Spleen (tissue), 7 donors: ENCODE data around the gene OTOS.

ENCODE experiments used
- POLR2A ChIP-seq, 3 donors: fragments of 450-650 bp; IDR thresholded peaks; one replicate each; pipeline ENCODE4 v1.5.1; 2017; ENCODE audit warnings: antibody characterized with exemption in 3 of 3, mild to moderate bottlenecking in 1 of 3
- POLR2AphosphoS5 ChIP-seq, 3 donors: sonication (generic); formaldehyde crosslinking; IDR thresholded peaks; one replicate each; pipeline ENCODE4 v1.5.1; 2017; ENCODE audit warnings: antibody characterized with exemption in 3 of 3
- TF ChIP-seq, protein P1 (sequence below), 11 experiments: fragments of 200-600 bp in 7 of 11; fragments of 450-650 bp in 4 of 11; sonication (generic) in 4 of 11; IDR thresholded peaks in 8 of 11; conservative IDR thresholded peaks in 3 of 11; 1 replicate in 7 of 11; 2 replicates in 4 of 11; pipeline versions ENCODE4 v1.4.0 to v1.8.0; 2016 to 2021; ENCODE audit warnings: antibody characterized with exemption in 11 of 11, inconsistent platforms in 4 of 11, mild to moderate bottlenecking in 1 of 11
- donor health status: DM: no; HTN: no; CAD: no; lungs with moderate emphysema.
- donor health status: DM: no; HTN: no; CAD: no.
- donor health status: DM: no; HTN: no; CAD: no.

DNA sequence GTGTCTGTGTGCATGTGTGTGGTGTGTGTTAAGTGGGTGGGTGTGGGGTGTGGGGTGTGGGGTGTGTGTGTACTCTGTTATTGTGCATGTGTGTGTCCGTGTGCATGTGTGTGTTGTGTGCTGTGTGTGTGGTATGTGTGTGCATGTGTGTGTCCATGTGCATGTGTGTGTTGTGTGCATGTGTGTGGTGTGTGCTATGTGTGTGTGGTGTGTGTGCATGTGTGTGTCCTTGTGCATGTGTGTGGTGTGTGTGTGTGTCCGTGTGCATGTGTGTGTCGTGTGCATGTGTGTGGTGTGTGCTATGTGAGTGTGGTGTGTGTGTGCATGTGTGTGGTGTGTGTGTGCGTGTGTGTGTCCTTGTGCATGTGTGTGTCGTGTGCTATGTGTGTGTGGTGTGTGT is 6.9 kb upstream of the OTOS start:
- no peak for TF ChIP-seq POLR2A (IDR thresholded peaks at IDR 0.05)
- TF ChIP-seq, protein P1, sequence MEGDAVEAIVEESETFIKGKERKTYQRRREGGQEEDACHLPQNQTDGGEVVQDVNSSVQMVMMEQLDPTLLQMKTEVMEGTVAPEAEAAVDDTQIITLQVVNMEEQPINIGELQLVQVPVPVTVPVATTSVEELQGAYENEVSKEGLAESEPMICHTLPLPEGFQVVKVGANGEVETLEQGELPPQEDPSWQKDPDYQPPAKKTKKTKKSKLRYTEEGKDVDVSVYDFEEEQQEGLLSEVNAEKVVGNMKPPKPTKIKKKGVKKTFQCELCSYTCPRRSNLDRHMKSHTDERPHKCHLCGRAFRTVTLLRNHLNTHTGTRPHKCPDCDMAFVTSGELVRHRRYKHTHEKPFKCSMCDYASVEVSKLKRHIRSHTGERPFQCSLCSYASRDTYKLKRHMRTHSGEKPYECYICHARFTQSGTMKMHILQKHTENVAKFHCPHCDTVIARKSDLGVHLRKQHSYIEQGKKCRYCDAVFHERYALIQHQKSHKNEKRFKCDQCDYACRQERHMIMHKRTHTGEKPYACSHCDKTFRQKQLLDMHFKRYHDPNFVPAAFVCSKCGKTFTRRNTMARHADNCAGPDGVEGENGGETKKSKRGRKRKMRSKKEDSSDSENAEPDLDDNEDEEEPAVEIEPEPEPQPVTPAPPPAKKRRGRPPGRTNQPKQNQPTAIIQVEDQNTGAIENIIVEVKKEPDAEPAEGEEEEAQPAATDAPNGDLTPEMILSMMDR (IDR thresholded peaks at IDR 0.05 in 8 of 11, conservative IDR thresholded peaks at IDR 0.05 in 3 of 11), result no peak
- TF ChIP-seq POLR2AphosphoS5 (IDR thresholded peaks at IDR 0.05), result no peak
